GM18519 (cell line): ENCODE measurements around the gene SPNS2.
A peak's percentile ranks its signal among the peaks of the same experiment; 100 is the strongest.

Experiments
- ATAC-seq: cut with Tn5 transposase; IDR thresholded peaks from one replicate; pipeline ENCODE4 v1.9.1; 2021; ENCODE audit warnings: mild to moderate bottlenecking, moderate library complexity; ENCODE audit not compliant: unreplicated experiment, low FRiP score

The SPNS2 gene

GRCh38 chr17:4547118-4547906 is 48.6 kb downstream of the SPNS2 start:
- ATAC-seq, result no peak

GRCh38 chr17:4548061-4548461 is 49.4 kb downstream of the SPNS2 start:
- ATAC-seq, result no peak

- ATAC-seq, result no peak
These were observed 50.2 kb downstream of the SPNS2 start for GRCh38 chr17:4548721-4549531.

- ATAC-seq, result no peak
These were observed 51.3 kb downstream of the SPNS2 start for GRCh38 chr17:4549781-4550533.

GRCh38 chr17:4550534-4551039 is 51.9 kb downstream of the SPNS2 start:
- ATAC-seq, result no peak

- ATAC-seq, result no peak
These were observed 52.5 kb downstream of the SPNS2 start for GRCh38 chr17:4551141-4551540.

- ATAC-seq, result no peak
These were observed 53.3 kb downstream of the SPNS2 start for GRCh38 chr17:4551796-4552525.

GRCh38 chr17:4553669-4554068 is 55.0 kb downstream of the SPNS2 start:
- ATAC-seq, result no peak

GRCh38 chr17:4554441-4554996 is 55.8 kb downstream of the SPNS2 start:
- no peak for ATAC-seq

- ATAC-seq, result peak; percentile 67
These were observed 56.5 kb downstream of the SPNS2 start, which contains the start of gene MYBBP1A for GRCh38 chr17:4554997-4555799. Gene MYBBP1A (minus strand): TSS chr17:4555384. CDS start chr17:4555324, 60 bp downstream.

GRCh38 chr17:4555873-4556759 is 57.4 kb downstream of the SPNS2 start:
- no peak for ATAC-seq

GRCh38 chr17:4556996-4557395 is 58.3 kb downstream of the SPNS2 start:
- no peak for ATAC-seq

GRCh38 chr17:4557626-4558346 is 59.1 kb downstream of the SPNS2 start:
- ATAC-seq, result no peak

GRCh38 chr17:4558347-4558971 is 59.8 kb downstream of the SPNS2 start:
- ATAC-seq, result no peak

- no peak for ATAC-seq
These were observed 60.6 kb downstream of the SPNS2 start for GRCh38 chr17:4559139-4559791.

- ATAC-seq, result no peak
These were observed 61.3 kb downstream of the SPNS2 start for GRCh38 chr17:4559966-4560365.
